ENCODE measurements around the gene ARL15.

DNA sequence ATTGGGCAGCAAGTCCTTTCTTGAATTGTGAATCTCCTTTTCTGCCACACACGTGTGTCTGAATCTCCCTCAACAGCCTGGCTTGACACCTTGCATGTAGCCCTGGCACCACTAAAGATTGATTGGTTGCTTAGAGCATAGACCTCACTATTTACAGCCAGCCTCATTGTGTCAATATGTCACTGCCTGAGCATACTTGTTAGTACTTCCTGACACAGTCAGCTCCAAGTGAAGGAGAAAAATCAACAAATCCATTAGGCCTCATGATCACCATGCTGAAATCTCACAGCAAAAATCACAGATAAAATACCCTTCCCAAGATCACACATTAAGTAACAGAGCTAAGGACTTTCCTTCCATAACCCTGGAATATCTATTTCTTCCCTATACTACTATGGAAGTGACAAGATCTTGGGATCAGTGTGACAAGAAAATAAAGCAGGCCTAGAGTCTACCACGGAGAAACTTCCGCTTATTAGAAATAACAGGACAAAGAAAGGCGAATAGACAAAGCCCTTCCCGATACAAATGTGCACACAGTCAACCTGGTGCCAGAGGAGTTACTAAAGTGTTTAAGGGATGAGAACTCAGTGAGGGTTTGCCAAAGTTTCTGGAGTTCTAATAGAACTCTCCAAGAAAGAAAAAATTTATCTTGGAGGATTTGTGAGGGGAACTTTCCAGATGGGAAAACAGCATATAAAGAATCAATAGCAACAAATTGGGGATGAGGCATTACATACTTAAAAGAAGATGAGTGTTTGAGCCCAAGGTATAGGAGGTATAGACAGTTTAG is 5.6 kb upstream of the ARL15 start:
- TF ChIP-seq, protein P1, sequence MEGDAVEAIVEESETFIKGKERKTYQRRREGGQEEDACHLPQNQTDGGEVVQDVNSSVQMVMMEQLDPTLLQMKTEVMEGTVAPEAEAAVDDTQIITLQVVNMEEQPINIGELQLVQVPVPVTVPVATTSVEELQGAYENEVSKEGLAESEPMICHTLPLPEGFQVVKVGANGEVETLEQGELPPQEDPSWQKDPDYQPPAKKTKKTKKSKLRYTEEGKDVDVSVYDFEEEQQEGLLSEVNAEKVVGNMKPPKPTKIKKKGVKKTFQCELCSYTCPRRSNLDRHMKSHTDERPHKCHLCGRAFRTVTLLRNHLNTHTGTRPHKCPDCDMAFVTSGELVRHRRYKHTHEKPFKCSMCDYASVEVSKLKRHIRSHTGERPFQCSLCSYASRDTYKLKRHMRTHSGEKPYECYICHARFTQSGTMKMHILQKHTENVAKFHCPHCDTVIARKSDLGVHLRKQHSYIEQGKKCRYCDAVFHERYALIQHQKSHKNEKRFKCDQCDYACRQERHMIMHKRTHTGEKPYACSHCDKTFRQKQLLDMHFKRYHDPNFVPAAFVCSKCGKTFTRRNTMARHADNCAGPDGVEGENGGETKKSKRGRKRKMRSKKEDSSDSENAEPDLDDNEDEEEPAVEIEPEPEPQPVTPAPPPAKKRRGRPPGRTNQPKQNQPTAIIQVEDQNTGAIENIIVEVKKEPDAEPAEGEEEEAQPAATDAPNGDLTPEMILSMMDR (IDR thresholded peaks at IDR 0.05), result no peak
- no peak for TF ChIP-seq POLR2A (IDR thresholded peaks at IDR 0.05)
